Calu3 (cell line): Measurements from ENCODE around the gene UGT1A10. TPM values are rescaled to one million over a fixed set of nuclear protein-coding genes. Genes with fewer than 3 reads are reported as not detected.
A peak's percentile ranks its signal among the peaks of the same experiment; 100 is the strongest.
"Not testable (repeated sequence)": the region's sequence is repeated elsewhere in the genome, so short reads cannot be mapped to it uniquely, and the experiment has no call there.

Experiments used
- BruUV-seq: library from RNA; stranded (reverse); fragments of 400-500 nt; replicated peaks from 2 replicates; lab custom pipeline; 2021; lab: Mats Ljungman, UMichigan
- CTCF ChIA-PET: fragments of 300-600 bp; sonication (Branson Sonifier 250); formaldehyde crosslinking; loops from one replicate; lab custom pipeline; 2022; ENCODE audit warnings: antibody characterized with exemption; lab: Charles Lee
- DNase-seq: peaks from one replicate; pipeline ENCODE4 v3.0.0; 2022
- H3K27ac Mint-ChIP-seq: one replicate; pipeline ENCODE4 v1.8.0; 2022; ENCODE audit warnings: mixed read lengths; ENCODE audit not compliant: unreplicated experiment
- H3K27me3 Mint-ChIP-seq: one replicate; pipeline ENCODE4 v1.8.0; 2022; ENCODE audit warnings: mixed read lengths; ENCODE audit not compliant: unreplicated experiment
- H3K36me3 Mint-ChIP-seq: one replicate; pipeline ENCODE4 v1.8.0; 2022; ENCODE audit warnings: mild to moderate bottlenecking, moderate library complexity, mixed read lengths; ENCODE audit not compliant: insufficient read depth, unreplicated experiment
- H3K4me1 Mint-ChIP-seq: one replicate; pipeline ENCODE4 v1.8.0; 2022; ENCODE audit warnings: mild to moderate bottlenecking, low read depth, mixed read lengths; ENCODE audit not compliant: unreplicated experiment
- H3K4me3 Mint-ChIP-seq: one replicate; pipeline ENCODE4 v1.8.0; 2022; ENCODE audit warnings: mild to moderate bottlenecking, low read depth, moderate library complexity, mixed read lengths; ENCODE audit not compliant: unreplicated experiment
- H3K9me3 Mint-ChIP-seq: one replicate; pipeline ENCODE4 v1.8.0; 2022; ENCODE audit warnings: low read depth, mixed read lengths; ENCODE audit not compliant: unreplicated experiment
- intact Hi-C: fragments of 100-400 bp; cut with micrococcal nuclease; formaldehyde crosslinking; loops from one replicate; pipeline ENCODE4 v1.10.0; 2022; ENCODE audit not compliant: unreplicated experiment
- total RNA-seq: library from RNA; stranded (reverse); gene quantifications from 2 replicates; pipeline ENCODE4 v1.2.3, GENCODE V29; 2022
- TF ChIP-seq, protein P1 (sequence below): fragments of 200-600 bp; IDR thresholded peaks from one replicate; pipeline ENCODE4 v1.8.0; 2022; ENCODE audit warnings: antibody characterized with exemption; ENCODE audit not compliant: unreplicated experiment

Gene UGT1A10
- total RNA-seq, 1 experiment from 2014 or later = 107 TPM

- BruUV-seq = no TSS peak
- DNase-seq = peak; percentile 8
- Mint-ChIP-seq H3K9me3 (peaks cover 3% of the 10 kb centered on the region), H3K4me3 (no peak within 1 kb of the TSS), H3K4me1 (peaks cover 37% of the 10 kb centered on the region), H3K27ac (peak within 1 kb of the TSS; percentile 66), H3K27me3 (no peaks in the 10 kb centered on the region), H3K36me3 (peaks cover 23% of the 10 kb centered on the region)
- intact Hi-C loops = loop anchor here (2.0 kb wide), 1 partner anchor 38 kb away; no protein-coding TSS in a partner anchor
- TF ChIP-seq, protein P1, sequence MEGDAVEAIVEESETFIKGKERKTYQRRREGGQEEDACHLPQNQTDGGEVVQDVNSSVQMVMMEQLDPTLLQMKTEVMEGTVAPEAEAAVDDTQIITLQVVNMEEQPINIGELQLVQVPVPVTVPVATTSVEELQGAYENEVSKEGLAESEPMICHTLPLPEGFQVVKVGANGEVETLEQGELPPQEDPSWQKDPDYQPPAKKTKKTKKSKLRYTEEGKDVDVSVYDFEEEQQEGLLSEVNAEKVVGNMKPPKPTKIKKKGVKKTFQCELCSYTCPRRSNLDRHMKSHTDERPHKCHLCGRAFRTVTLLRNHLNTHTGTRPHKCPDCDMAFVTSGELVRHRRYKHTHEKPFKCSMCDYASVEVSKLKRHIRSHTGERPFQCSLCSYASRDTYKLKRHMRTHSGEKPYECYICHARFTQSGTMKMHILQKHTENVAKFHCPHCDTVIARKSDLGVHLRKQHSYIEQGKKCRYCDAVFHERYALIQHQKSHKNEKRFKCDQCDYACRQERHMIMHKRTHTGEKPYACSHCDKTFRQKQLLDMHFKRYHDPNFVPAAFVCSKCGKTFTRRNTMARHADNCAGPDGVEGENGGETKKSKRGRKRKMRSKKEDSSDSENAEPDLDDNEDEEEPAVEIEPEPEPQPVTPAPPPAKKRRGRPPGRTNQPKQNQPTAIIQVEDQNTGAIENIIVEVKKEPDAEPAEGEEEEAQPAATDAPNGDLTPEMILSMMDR = no peak
- CTCF ChIA-PET = no interaction called here
These were observed 92.6 kb downstream of the UGT1A10 start, which contains the start of gene UGT1A3 for GRCh38 chr2:233728723-233729301. Gene UGT1A3 (plus strand): TSS chr2:233729042. CDS start chr2:233729127, 85 bp downstream.

GRCh38 chr2:233736868-233737653 is 100.8 kb downstream of the UGT1A10 start:
- H3K27ac Mint-ChIP-seq, DNase-seq, H3K4me3 Mint-ChIP-seq, H3K27me3 Mint-ChIP-seq, BruUV-seq, intact Hi-C loops, CTCF ChIA-PET: not testable (repeated sequence)
- peaks cover 13% of the 10 kb centered on the region for H3K9me3 Mint-ChIP-seq
- H3K36me3 Mint-ChIP-seq = peaks cover 16% of the 10 kb centered on the region
- H3K4me1 Mint-ChIP-seq = peaks cover 44% of the 10 kb centered on the region

GRCh38 chr2:233740870-233741269 is 104.6 kb downstream of the UGT1A10 start:
- intact Hi-C loops = no loop called here
- TF ChIP-seq, protein P1 = no peak
- CTCF ChIA-PET = no interaction called here
- no peak for DNase-seq
- Mint-ChIP-seq H3K27me3 (no peaks in the 10 kb centered on the region), H3K9me3 (peaks cover 13% of the 10 kb centered on the region), H3K27ac (no peak overlapping the region), H3K4me1 (peaks cover 23% of the 10 kb centered on the region), H3K36me3 (peaks cover 21% of the 10 kb centered on the region), H3K4me3 (no peak overlapping the region)
- BruUV-seq = no TSS peak

DNA sequence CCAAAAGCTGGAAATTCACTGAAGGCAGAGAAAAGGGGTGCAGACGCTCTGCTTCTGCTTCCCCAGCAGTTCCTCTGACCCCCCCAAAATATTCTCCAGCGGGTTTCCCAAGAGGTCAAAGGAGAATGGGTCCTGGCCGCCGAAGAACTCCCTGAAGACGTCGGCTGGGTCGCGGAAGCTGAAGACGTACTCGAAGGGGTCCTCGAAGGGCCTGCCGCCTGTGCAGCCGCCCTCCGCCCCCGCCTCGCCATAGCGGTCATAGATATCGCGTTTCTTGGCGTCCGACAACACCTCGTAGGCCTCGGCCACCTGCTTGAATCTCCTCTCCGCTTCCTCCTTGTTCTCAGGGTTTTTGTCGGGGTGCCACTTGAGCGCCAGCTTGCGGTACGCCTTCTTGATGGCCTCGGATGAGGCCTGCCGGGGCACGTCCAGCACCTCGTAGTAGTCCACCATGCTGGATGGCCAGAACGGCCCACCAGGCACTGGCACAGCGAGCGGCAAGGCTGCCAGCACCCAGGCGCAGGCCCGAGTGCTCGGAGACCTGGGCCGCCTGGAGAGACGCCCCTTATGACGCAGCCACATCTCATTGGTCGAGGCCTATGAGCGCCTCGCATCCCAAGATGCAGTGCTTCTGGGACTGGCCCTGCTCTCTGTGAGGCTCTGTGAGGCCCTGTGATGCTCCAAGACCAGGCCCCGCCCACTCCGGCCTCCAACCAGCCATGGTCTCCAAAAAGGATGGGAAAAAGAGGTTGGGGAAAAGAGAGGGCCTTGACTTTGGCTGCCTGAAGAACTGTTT is 107.4 kb downstream of the UGT1A10 start:
- H3K36me3 Mint-ChIP-seq = peaks cover 27% of the 10 kb centered on the region
- intact Hi-C loops = no loop called here
- CTCF ChIA-PET = no interaction called here
- peaks cover 24% of the 10 kb centered on the region for H3K4me1 Mint-ChIP-seq
- no peak for DNase-seq
- no peaks in the 10 kb centered on the region for H3K27me3 Mint-ChIP-seq
- TF ChIP-seq, protein P1 = no peak
- peaks cover 10% of the 10 kb centered on the region for H3K9me3 Mint-ChIP-seq
- BruUV-seq = no TSS peak
- H3K27ac Mint-ChIP-seq = no peak overlapping the region
- no peak overlapping the region for H3K4me3 Mint-ChIP-seq
